ENCODE data around the gene AQP7. TPM values are rescaled to one million over a fixed set of nuclear protein-coding genes. Genes with fewer than 3 reads are reported as not detected.
A peak's percentile ranks its signal among the peaks of the same experiment; 100 is the strongest.

The AQP7 gene
- total RNA-seq, 1 experiment from 2014 or later: not detected

GRCh38 chr9:33439731-33440130 lies 37.4 kb upstream of the AQP7 start:
- no peak for TF ChIP-seq EZH2phosphoT487 (IDR thresholded peaks at IDR 0.05; ENCODE audit: borderline replicate concordance, low read length)
- no peak for TF ChIP-seq CTCF (conservative IDR thresholded peaks at IDR 0.05; ENCODE audit: low read depth, low read length)
- TF ChIP-seq EZH2 (IDR thresholded peaks at IDR 0.05; ENCODE audit: low read length, unreplicated experiment): no peak
- Histone ChIP-seq H3K4me1 (ENCODE audit: insufficient read depth, low read length) (peaks cover 28% of the 10 kb centered on the region), H3K4me2 (ENCODE audit: low read length) (no peak overlapping the region), H3K4me3 (ENCODE audit: low read length) (no peak overlapping the region), H3K79me2 (ENCODE audit: low read length) (no peaks in the 10 kb centered on the region), H3F3A (ENCODE audit: low read length, unreplicated experiment) (no peaks in the 10 kb centered on the region), H3K9me3 (ENCODE audit: low read length) (no peaks in the 10 kb centered on the region), H3K9ac (ENCODE audit: low read length) (no peak overlapping the region), H3K27me3 (ENCODE audit: low read length) (no peaks in the 10 kb centered on the region), H2AFZ (ENCODE audit: low read length) (no peak overlapping the region), H3K9me2 (replicated peaks; ENCODE audit: low read length) (no peaks in the 10 kb centered on the region), H3K27ac (ENCODE audit: low read length) (peak overlapping the region; percentile 32; the same call in 1 of the 2 replicates), H3K36me3 (ENCODE audit: low read depth, low read length) (no peaks in the 10 kb centered on the region), H4K20me1 (ENCODE audit: low read length) (no peaks in the 10 kb centered on the region)
- ATAC-seq (peak; percentile 57), DNase-seq (peak; percentile 21)
- intact Hi-C loops (cut with micrococcal nuclease): no loop called here
- POLR2A ChIA-PET (ENCODE audit: unreplicated experiment): no interaction called here
- BruUV-seq (replicated peaks): no TSS peak
- CTCF ChIA-PET: no interaction called here

GRCh38 chr9:33438926-33439680 lies 36.7 kb upstream of the AQP7 start:
- Histone ChIP-seq H3K36me3 (ENCODE audit: low read depth, low read length) (no peaks in the 10 kb centered on the region), H3K9ac (ENCODE audit: low read length) (no peak overlapping the region), H3K27ac (ENCODE audit: low read length) (peak overlapping the region; percentile 32; the same call in 1 of the 2 replicates), H2AFZ (ENCODE audit: low read length) (no peak overlapping the region), H3K4me3 (ENCODE audit: low read length) (no peak overlapping the region), H3K4me2 (ENCODE audit: low read length) (no peak overlapping the region), H3K9me3 (ENCODE audit: low read length) (no peaks in the 10 kb centered on the region), H3K79me2 (ENCODE audit: low read length) (no peaks in the 10 kb centered on the region), H3K4me1 (ENCODE audit: insufficient read depth, low read length) (peaks cover 28% of the 10 kb centered on the region), H3F3A (ENCODE audit: low read length, unreplicated experiment) (no peaks in the 10 kb centered on the region), H3K9me2 (replicated peaks; ENCODE audit: low read length) (no peaks in the 10 kb centered on the region), H3K27me3 (ENCODE audit: low read length) (no peaks in the 10 kb centered on the region), H4K20me1 (ENCODE audit: low read length) (no peaks in the 10 kb centered on the region)
- DNase-seq (no peak), ATAC-seq (no peak; the same call in 1 of the 2 replicates)
- intact Hi-C loops (cut with micrococcal nuclease): no loop called here
- no TSS peak for BruUV-seq (replicated peaks)
- TF ChIP-seq EZH2phosphoT487 (IDR thresholded peaks at IDR 0.05; ENCODE audit: borderline replicate concordance, low read length) (no peak), EZH2 (IDR thresholded peaks at IDR 0.05; ENCODE audit: low read length, unreplicated experiment) (no peak), CTCF (conservative IDR thresholded peaks at IDR 0.05; ENCODE audit: low read depth, low read length) (no peak)
- POLR2A ChIA-PET (ENCODE audit: unreplicated experiment): no interaction called here
- CTCF ChIA-PET: interaction anchor here (0.6 kb wide), 1 partner anchor 282 kb away, joined by 4 read pairs; no protein-coding TSS in a partner anchor

- Histone ChIP-seq H3K27me3 (ENCODE audit: low read length) (no peaks in the 10 kb centered on the region), H3F3A (ENCODE audit: low read length, unreplicated experiment) (no peaks in the 10 kb centered on the region), H3K9ac (ENCODE audit: low read length) (no peak overlapping the region), H3K9me2 (replicated peaks; ENCODE audit: low read length) (no peaks in the 10 kb centered on the region), H3K79me2 (ENCODE audit: low read length) (no peaks in the 10 kb centered on the region), H3K36me3 (ENCODE audit: low read depth, low read length) (no peaks in the 10 kb centered on the region), H3K9me3 (ENCODE audit: low read length) (no peaks in the 10 kb centered on the region), H3K4me2 (ENCODE audit: low read length) (no peak overlapping the region), H3K27ac (ENCODE audit: low read length) (no peak overlapping the region), H2AFZ (ENCODE audit: low read length) (no peak overlapping the region), H3K4me3 (ENCODE audit: low read length) (no peak overlapping the region), H3K4me1 (ENCODE audit: insufficient read depth, low read length) (peaks cover 20% of the 10 kb centered on the region), H4K20me1 (ENCODE audit: low read length) (no peaks in the 10 kb centered on the region)
- ChIA-PET POLR2A (ENCODE audit: unreplicated experiment) (no interaction called here), CTCF (no interaction called here)
- intact Hi-C loops (cut with micrococcal nuclease): no loop called here
- DNase-seq (no peak), ATAC-seq (no peak)
- TF ChIP-seq CTCF (conservative IDR thresholded peaks at IDR 0.05; ENCODE audit: low read depth, low read length) (no peak), EZH2phosphoT487 (IDR thresholded peaks at IDR 0.05; ENCODE audit: borderline replicate concordance, low read length) (no peak), EZH2 (IDR thresholded peaks at IDR 0.05; ENCODE audit: low read length, unreplicated experiment) (no peak)
- no TSS peak for BruUV-seq (replicated peaks)
Measured at GRCh38 chr9:33437898-33438297, 35.5 kb upstream of the AQP7 start.
